ENCODE data around the gene PRKCB.

The PRKCB gene

DNA sequence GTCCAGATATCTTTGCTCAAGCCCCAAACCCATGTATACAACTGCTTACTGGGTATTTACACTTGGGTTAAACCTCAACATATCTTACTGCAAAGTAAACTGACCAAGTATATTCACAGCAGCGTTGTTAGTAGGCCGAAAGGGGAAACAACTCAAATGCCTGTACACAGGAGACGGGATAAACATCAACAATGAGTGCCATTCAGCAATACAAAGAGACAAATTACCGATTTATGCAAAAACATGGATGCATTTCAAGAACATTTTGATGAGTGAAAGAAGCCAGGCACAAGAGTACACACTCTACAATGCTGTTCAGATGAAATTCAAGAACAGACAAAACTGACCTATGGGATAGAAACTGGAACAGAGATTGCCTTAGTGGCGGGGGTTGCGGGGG lies 284.0 kb downstream of the PRKCB start:
- Mint-ChIP-seq H3K36me3 (peaks cover 37% of the 10 kb centered on the region), H3K4me1 (no peaks in the 10 kb centered on the region), H3K27me3 (no peaks in the 10 kb centered on the region), H3K4me3 (no peak overlapping the region), H3K9me3 (no peaks in the 10 kb centered on the region), H3K27ac (no peak overlapping the region)

DNA sequence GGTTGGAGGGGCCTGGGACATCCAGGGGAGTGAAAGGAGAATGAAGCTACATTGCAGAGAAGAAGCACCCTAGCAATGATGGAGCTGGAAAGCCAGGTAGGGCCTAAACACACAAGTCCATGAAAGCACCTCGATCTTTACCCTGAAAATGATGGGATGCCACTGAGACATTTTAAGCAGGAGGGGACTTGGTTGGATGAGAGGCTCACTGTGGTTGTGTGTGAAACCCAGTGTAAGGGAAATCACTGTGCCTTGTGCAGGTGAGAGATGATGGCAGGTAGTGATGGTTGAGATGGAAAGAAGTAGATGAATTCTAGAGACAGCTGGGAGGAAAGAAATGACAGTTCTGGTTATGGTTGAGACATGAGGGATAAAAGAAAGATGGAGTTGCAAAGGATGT lies 287.5 kb downstream of the PRKCB start:
- Mint-ChIP-seq H3K4me3 (no peak overlapping the region), H3K27ac (no peak overlapping the region), H3K4me1 (no peaks in the 10 kb centered on the region), H3K9me3 (no peaks in the 10 kb centered on the region), H3K36me3 (peaks cover 36% of the 10 kb centered on the region), H3K27me3 (no peaks in the 10 kb centered on the region)

GRCh38 chr16:24124291-24124690 lies 288.5 kb downstream of the PRKCB start:
- H3K27me3 Mint-ChIP-seq, result no peaks in the 10 kb centered on the region
- H3K27ac Mint-ChIP-seq, result no peak overlapping the region
- no peaks in the 10 kb centered on the region for H3K4me1 Mint-ChIP-seq
- no peak overlapping the region for H3K4me3 Mint-ChIP-seq
- H3K36me3 Mint-ChIP-seq, result peaks cover 34% of the 10 kb centered on the region
- no peaks in the 10 kb centered on the region for H3K9me3 Mint-ChIP-seq

- H3K36me3 Mint-ChIP-seq, result peaks cover 29% of the 10 kb centered on the region
- peak overlapping the region; percentile 30 for H3K27ac Mint-ChIP-seq
- H3K4me1 Mint-ChIP-seq, result peaks cover 3% of the 10 kb centered on the region
- no peaks in the 10 kb centered on the region for H3K27me3 Mint-ChIP-seq
- no peaks in the 10 kb centered on the region for H3K9me3 Mint-ChIP-seq
- H3K4me3 Mint-ChIP-seq, result no peak overlapping the region
Measured at GRCh38 chr16:24125214-24125613, 289.4 kb downstream of the PRKCB start.

DNA sequence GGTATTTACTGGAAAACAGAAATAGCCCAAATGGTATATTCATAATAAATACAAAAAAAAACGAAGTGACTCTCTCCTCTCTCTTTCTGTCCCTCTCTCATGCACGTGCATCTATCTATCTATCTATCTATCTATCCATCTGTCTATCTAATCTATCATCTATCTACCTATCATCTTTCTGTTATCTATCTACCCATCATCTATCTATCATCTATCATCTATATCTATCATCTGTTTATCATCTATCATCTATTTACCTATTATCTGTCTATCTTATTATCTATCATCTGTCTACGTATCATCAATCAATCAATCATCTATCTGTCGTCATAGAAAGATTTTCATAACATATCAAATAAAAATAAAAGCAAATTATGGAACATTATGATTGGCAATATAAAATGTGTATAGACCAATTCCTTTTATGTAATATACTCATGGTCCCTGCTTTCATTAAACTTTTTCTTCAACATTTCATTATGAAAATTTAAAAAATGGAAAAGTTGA lies 293.7 kb downstream of the PRKCB start:
- peaks cover 18% of the 10 kb centered on the region for H3K4me1 Mint-ChIP-seq
- H3K4me3 Mint-ChIP-seq, result no peak overlapping the region
- no peak overlapping the region for H3K27ac Mint-ChIP-seq
- no peaks in the 10 kb centered on the region for H3K27me3 Mint-ChIP-seq
- no peaks in the 10 kb centered on the region for H3K9me3 Mint-ChIP-seq
- peaks cover 20% of the 10 kb centered on the region for H3K36me3 Mint-ChIP-seq

- H3K27ac Mint-ChIP-seq, result no peak overlapping the region
- H3K27me3 Mint-ChIP-seq, result no peaks in the 10 kb centered on the region
- H3K4me3 Mint-ChIP-seq, result no peak overlapping the region
- peaks cover 12% of the 10 kb centered on the region for H3K36me3 Mint-ChIP-seq
- H3K9me3 Mint-ChIP-seq, result no peaks in the 10 kb centered on the region
- H3K4me1 Mint-ChIP-seq, result peaks cover 18% of the 10 kb centered on the region
Measured at GRCh38 chr16:24130494-24131085, 294.8 kb downstream of the PRKCB start.

- Mint-ChIP-seq H3K4me3 (no peak overlapping the region), H3K36me3 (peaks cover 13% of the 10 kb centered on the region), H3K27me3 (no peaks in the 10 kb centered on the region), H3K27ac (no peak overlapping the region), H3K9me3 (no peaks in the 10 kb centered on the region), H3K4me1 (peaks cover 18% of the 10 kb centered on the region)
Measured at GRCh38 chr16:24131294-24131693, 295.5 kb downstream of the PRKCB start.

DNA sequence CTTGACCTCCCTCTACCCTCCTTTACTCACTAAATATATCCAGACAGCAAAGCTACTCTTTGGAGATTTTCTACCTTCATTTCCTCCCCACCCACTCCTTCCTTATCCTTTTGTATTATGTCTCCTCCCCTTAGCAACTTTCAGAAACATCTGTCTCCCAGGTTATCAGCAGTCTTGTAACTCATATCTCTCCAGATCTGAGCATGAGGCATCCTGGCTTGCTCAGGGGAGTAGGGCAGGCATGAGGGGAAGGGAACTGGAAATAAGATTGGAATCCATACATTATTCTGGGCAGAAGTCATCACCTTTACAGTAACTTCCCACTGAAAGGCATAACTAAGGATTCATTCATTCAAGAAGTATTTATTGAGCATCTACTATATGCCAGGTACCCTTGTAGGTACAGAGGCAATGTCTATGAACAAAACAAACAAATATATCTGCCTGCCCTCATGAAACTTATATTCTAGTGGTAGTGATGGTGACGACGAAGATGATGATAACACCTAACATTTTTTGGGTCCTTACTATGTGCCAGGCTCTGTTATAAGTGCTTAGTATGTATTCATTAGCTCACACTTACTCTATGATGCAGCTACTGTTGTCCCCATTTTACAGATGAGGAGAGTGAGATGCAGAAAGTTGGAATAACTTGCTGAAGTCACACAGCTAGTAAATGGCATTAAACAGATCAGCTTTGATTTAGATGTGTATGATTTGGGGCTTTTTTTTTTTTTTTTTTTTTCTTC lies 296.4 kb downstream of the PRKCB start:
- H3K4me1 Mint-ChIP-seq, result peaks cover 18% of the 10 kb centered on the region
- H3K36me3 Mint-ChIP-seq, result peaks cover 13% of the 10 kb centered on the region
- H3K9me3 Mint-ChIP-seq, result no peaks in the 10 kb centered on the region
- H3K27me3 Mint-ChIP-seq, result no peaks in the 10 kb centered on the region
- no peak overlapping the region for H3K4me3 Mint-ChIP-seq
- H3K27ac Mint-ChIP-seq, result no peak overlapping the region

DNA sequence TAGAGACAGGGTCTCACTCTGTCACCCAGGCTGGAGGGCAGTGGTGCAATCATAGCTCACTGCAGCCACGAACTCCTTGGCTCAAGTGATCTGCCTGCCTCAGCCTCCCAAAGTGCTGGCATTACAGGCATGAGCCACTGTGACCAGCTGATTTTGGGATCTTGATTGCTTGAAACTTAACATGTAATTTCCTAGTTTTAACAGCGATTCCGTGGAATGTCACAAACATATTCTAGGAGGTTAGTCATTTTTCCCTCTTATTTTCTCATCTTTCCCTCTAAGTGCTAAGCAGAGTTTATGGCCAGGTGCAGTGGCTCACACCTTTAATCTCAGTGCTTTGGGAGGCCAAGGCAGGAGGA lies 297.0 kb downstream of the PRKCB start:
- no peak overlapping the region for H3K27ac Mint-ChIP-seq
- H3K27me3 Mint-ChIP-seq, result no peaks in the 10 kb centered on the region
- peaks cover 18% of the 10 kb centered on the region for H3K4me1 Mint-ChIP-seq
- peaks cover 13% of the 10 kb centered on the region for H3K36me3 Mint-ChIP-seq
- H3K4me3 Mint-ChIP-seq, result no peak overlapping the region
- no peaks in the 10 kb centered on the region for H3K9me3 Mint-ChIP-seq

- Mint-ChIP-seq H3K4me1 (peaks cover 28% of the 10 kb centered on the region), H3K27me3 (no peaks in the 10 kb centered on the region), H3K36me3 (peaks cover 21% of the 10 kb centered on the region), H3K27ac (no peak overlapping the region), H3K4me3 (no peak overlapping the region), H3K9me3 (no peaks in the 10 kb centered on the region)
Measured at GRCh38 chr16:24135624-24136565, 300.1 kb downstream of the PRKCB start.

- no peak overlapping the region for H3K27ac Mint-ChIP-seq
- no peaks in the 10 kb centered on the region for H3K9me3 Mint-ChIP-seq
- no peak overlapping the region for H3K4me3 Mint-ChIP-seq
- peaks cover 15% of the 10 kb centered on the region for H3K4me1 Mint-ChIP-seq
- peaks cover 20% of the 10 kb centered on the region for H3K36me3 Mint-ChIP-seq
- H3K27me3 Mint-ChIP-seq, result no peaks in the 10 kb centered on the region
Measured at GRCh38 chr16:24138024-24138423, 302.2 kb downstream of the PRKCB start.

GRCh38 chr16:24138575-24138974 lies 302.8 kb downstream of the PRKCB start:
- H3K4me3 Mint-ChIP-seq, result no peak overlapping the region
- peaks cover 16% of the 10 kb centered on the region for H3K36me3 Mint-ChIP-seq
- no peaks in the 10 kb centered on the region for H3K27me3 Mint-ChIP-seq
- peaks cover 15% of the 10 kb centered on the region for H3K4me1 Mint-ChIP-seq
- no peaks in the 10 kb centered on the region for H3K9me3 Mint-ChIP-seq
- no peak overlapping the region for H3K27ac Mint-ChIP-seq

DNA sequence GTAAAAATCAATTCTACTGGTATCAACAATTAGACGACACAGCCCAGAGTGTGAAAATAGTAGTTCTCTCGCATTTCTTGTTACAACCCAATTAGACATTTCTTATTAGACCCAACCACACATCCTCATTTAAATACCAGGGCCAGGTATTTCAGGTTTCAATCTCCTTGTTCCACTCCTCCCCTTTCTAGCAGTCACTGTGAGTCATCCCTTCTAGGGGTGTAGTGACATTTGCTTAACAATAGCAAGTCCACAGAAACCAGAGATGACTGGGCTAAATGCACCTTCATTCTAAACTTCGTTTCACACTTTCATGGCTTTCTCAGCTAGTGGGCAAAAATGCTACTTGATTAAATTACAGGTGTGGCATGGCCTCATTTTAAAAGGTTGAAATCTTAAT lies 303.5 kb downstream of the PRKCB start:
- Mint-ChIP-seq H3K27ac (no peak overlapping the region), H3K4me3 (no peak overlapping the region)

GRCh38 chr16:24140730-24141129 lies 304.9 kb downstream of the PRKCB start:
- Mint-ChIP-seq H3K27ac (no peak overlapping the region), H3K9me3 (no peaks in the 10 kb centered on the region), H3K4me1 (peaks cover 15% of the 10 kb centered on the region), H3K4me3 (no peak overlapping the region), H3K36me3 (peaks cover 26% of the 10 kb centered on the region), H3K27me3 (no peaks in the 10 kb centered on the region)

More for the DNA sequence above, 303.5 kb downstream of the PRKCB start:
- peaks cover 15% of the 10 kb centered on the region for H3K4me1 Mint-ChIP-seq
- peaks cover 17% of the 10 kb centered on the region for H3K36me3 Mint-ChIP-seq
- no peaks in the 10 kb centered on the region for H3K9me3 Mint-ChIP-seq
- no peaks in the 10 kb centered on the region for H3K27me3 Mint-ChIP-seq

GRCh38 chr16:24141466-24141865 lies 305.7 kb downstream of the PRKCB start:
- Mint-ChIP-seq H3K36me3 (peaks cover 22% of the 10 kb centered on the region), H3K27ac (peak overlapping the region; percentile 23), H3K27me3 (no peaks in the 10 kb centered on the region), H3K4me3 (no peak overlapping the region), H3K4me1 (peaks cover 15% of the 10 kb centered on the region), H3K9me3 (no peaks in the 10 kb centered on the region)

GRCh38 chr16:24141917-24142316 lies 306.1 kb downstream of the PRKCB start:
- H3K4me3 Mint-ChIP-seq, result no peak overlapping the region
- H3K9me3 Mint-ChIP-seq, result no peaks in the 10 kb centered on the region
- H3K27me3 Mint-ChIP-seq, result no peaks in the 10 kb centered on the region
- H3K36me3 Mint-ChIP-seq, result peaks cover 22% of the 10 kb centered on the region
- no peak overlapping the region for H3K27ac Mint-ChIP-seq
- H3K4me1 Mint-ChIP-seq, result peaks cover 15% of the 10 kb centered on the region
